A549 (cell line): Measurements from ENCODE around the gene PPP4R4. TPM values are rescaled to one million over a fixed set of nuclear protein-coding genes. Genes with fewer than 3 reads are reported as not detected.

ENCODE experiments used
- ATAC-seq, 2 experiments: fragments of 200-7000 bp in 1 of 2; fragments of >200 bp in 1 of 2; cut with Nextera tagmentation in 1 of 2; cut with Tn5 transposase in 1 of 2; 3 replicates each; pipeline versions ENCODE4 v1.8.0 to v1.9.1; 2018 to 2020; ENCODE audit warnings: mild to moderate bottlenecking in 1 of 2, moderate library complexity in 1 of 2
- CTCF ChIA-PET: fragments of 300-600 bp; sonication (Branson Sonifier 250); formaldehyde crosslinking; extraction: SDS; loops from one replicate; lab custom pipeline; 2021; ENCODE audit warnings: antibody characterized with exemption, inconsistent platforms; lab: Yijun Ruan, JAX
- POLR2A ChIA-PET: fragments of 350-600 bp; formaldehyde crosslinking; extraction: SDS; loops from one replicate; lab custom pipeline; 2021; ENCODE audit warnings: antibody characterized with exemption, inconsistent platforms; lab: Yijun Ruan, JAX
- DNase-seq, 2 experiments: peaks; one replicate each; pipeline versions ENCODE4 v3.0.0 to v3.0.0-alpha.2; 2011 to 2016; ENCODE audit warnings: low read depth in 1 of 2, low spot score in 1 of 2
- FAIRE-seq: peaks from 2 replicates; lab custom pipeline; 2011; peaks lifted over from hg19 to GRCh38; lab: Jason Lieb, UNC
- H3K27ac ChIP-seq, 2 experiments: fragments of >200 bp; sonication (Bioruptor Twin); formaldehyde crosslinking; 3 replicates each; pipeline ENCODE4 v1.5.1; 2016 to 2017
- H3K4me1 ChIP-seq: fragments of >200 bp; sonication (Bioruptor Twin); formaldehyde crosslinking; 3 replicates; pipeline ENCODE4 v1.6.1; 2016
- H3K4me2 ChIP-seq: fragments of >200 bp; sonication (Bioruptor Twin); formaldehyde crosslinking; 3 replicates; pipeline ENCODE4 v1.6.1; 2016
- H3K4me3 ChIP-seq: fragments of >200 bp; sonication (Bioruptor Twin); formaldehyde crosslinking; 3 replicates; pipeline ENCODE4 v1.5.1; 2016
- H3K9me3 ChIP-seq: fragments of >200 bp; sonication (Bioruptor Twin); formaldehyde crosslinking; 3 replicates; pipeline ENCODE4 v1.6.1; 2016
- BHLHE40 ChIP-seq: IDR thresholded peaks from 2 replicates; pipeline ENCODE4 v1.6.1; 2012; ENCODE audit warnings: low read depth, low read length, inconsistent platforms
- CBX8 ChIP-seq: fragments of 200-600 bp; sonication (generic); IDR thresholded peaks from 2 replicates; pipeline ENCODE4 v1.6.1; 2016
- CHD4 ChIP-seq: fragments of 200-600 bp; sonication (generic); IDR thresholded peaks from 2 replicates; pipeline ENCODE4 v1.6.1; 2016; ENCODE audit warnings: antibody characterized with exemption, mild to moderate bottlenecking, borderline replicate concordance
- EHF ChIP-seq: fragments of 250-450 bp; sonication (Bioruptor Pico); IDR thresholded peaks from 2 replicates; pipeline ENCODE4 v1.5.0; 2020; ENCODE audit warnings: mild to moderate bottlenecking
- ESRRA ChIP-seq: fragments of 150-350 bp; IDR thresholded peaks from 2 replicates; pipeline ENCODE4 v1.6.1; 2014; ENCODE audit warnings: mild to moderate bottlenecking, low read length, borderline replicate concordance
- FOSL2 ChIP-seq, 2 experiments: fragments of 450-650 bp in 1 of 2; fragments of >200 bp in 1 of 2; sonication (Bioruptor Twin) in 1 of 2; formaldehyde crosslinking; IDR thresholded peaks; 2 replicates each; pipeline versions ENCODE4 v1.5.0 to v1.6.1; 2016 to 2020; ENCODE audit warnings: mild to moderate bottlenecking in 1 of 2, moderate library complexity in 1 of 2
- FOXS1 ChIP-seq: fragments of 250-450 bp; sonication (Bioruptor Pico); IDR thresholded peaks from 2 replicates; pipeline ENCODE4 v1.5.0; 2020; ENCODE audit warnings: mild to moderate bottlenecking, moderate library complexity
- HES2 ChIP-seq: fragments of >200 bp; sonication (Bioruptor Twin); formaldehyde crosslinking; IDR thresholded peaks from 2 replicates; pipeline ENCODE4 v1.6.1; 2016
- JUN ChIP-seq, 2 experiments: fragments of >200 bp; sonication (Bioruptor Twin); formaldehyde crosslinking; IDR thresholded peaks; 2 replicates in 1 of 2; 3 replicates in 1 of 2; pipeline ENCODE4 v1.6.1; 2016 to 2017
- MAFK ChIP-seq: fragments of 450-650 bp; IDR thresholded peaks from 2 replicates; pipeline ENCODE4 v1.6.1; 2014; ENCODE audit not compliant: partially characterized antibody
- MAZ ChIP-seq: fragments of 150-350 bp; IDR thresholded peaks from 2 replicates; pipeline ENCODE4 v1.6.1; 2014; ENCODE audit warnings: antibody characterized with exemption, low read depth, low read length, borderline replicate concordance
- NFE2L2 ChIP-seq: fragments of 150-350 bp; conservative IDR thresholded peaks from 2 replicates; pipeline ENCODE4 v1.6.1; 2014; ENCODE audit warnings: low read length
- NPAS2 ChIP-seq: fragments of 250-450 bp; sonication (Bioruptor Pico); IDR thresholded peaks from 2 replicates; pipeline ENCODE4 v1.8.0; 2022; ENCODE audit warnings: mild to moderate bottlenecking, moderate library complexity, borderline replicate concordance
- NR3C1 ChIP-seq: fragments of >200 bp; sonication (Bioruptor Twin); formaldehyde crosslinking; IDR thresholded peaks from 3 replicates; pipeline ENCODE4 v1.6.1; 2017
- PHF8 ChIP-seq: fragments of 200-600 bp; sonication (generic); IDR thresholded peaks from 2 replicates; pipeline ENCODE4 v1.6.1; 2016; ENCODE audit warnings: low read depth, mild to moderate bottlenecking, antibody characterized with exemption, moderate library complexity, borderline replicate concordance
- POLR2A ChIP-seq: IDR thresholded peaks from 2 replicates; pipeline ENCODE4 v1.6.1; 2012; ENCODE audit warnings: mild to moderate bottlenecking, low read length
- REST ChIP-seq: fragments of 200-600 bp; sonication (generic); IDR thresholded peaks from 2 replicates; pipeline ENCODE4 v1.6.1; 2016; ENCODE audit warnings: antibody characterized with exemption, mild to moderate bottlenecking, moderate library complexity
- RFX5 ChIP-seq: fragments of 450-650 bp; IDR thresholded peaks from 2 replicates; pipeline ENCODE4 v1.7.1; 2014; ENCODE audit warnings: antibody characterized with exemption, mild to moderate bottlenecking, moderate library complexity
- RNF2 ChIP-seq: fragments of 200-600 bp; sonication (generic); IDR thresholded peaks from 2 replicates; pipeline ENCODE4 v1.6.1; 2016; ENCODE audit warnings: low read depth, mild to moderate bottlenecking, antibody characterized with exemption, moderate library complexity, borderline replicate concordance
- ZC3H11A ChIP-seq: fragments of 450-650 bp; IDR thresholded peaks from 2 replicates; pipeline ENCODE4 v1.6.1; 2014; ENCODE audit warnings: antibody characterized with exemption, mild to moderate bottlenecking
- ZFP36 ChIP-seq: fragments of 450-650 bp; IDR thresholded peaks from 2 replicates; pipeline ENCODE4 v1.6.1; 2014; ENCODE audit warnings: borderline replicate concordance; ENCODE audit not compliant: partially characterized antibody
- ZSCAN20 ChIP-seq: fragments of 250-450 bp; sonication (Bioruptor Pico); IDR thresholded peaks from 2 replicates; pipeline ENCODE4 v1.8.0; 2022; ENCODE audit warnings: mild to moderate bottlenecking, moderate library complexity
- WGBS: methylation state at CpG from one replicate; pipeline ENCODE4 v1.1.6; 2017; ENCODE audit errors: missing lambda C conversion rate; 5-methylcytosine and 5-hydroxymethylcytosine counted together
- polyA plus RNA-seq, 4 experiments: library from polyadenylated mRNA; depleted of rRNA in 3 of 4; stranded (reverse); fragments of >200 nt; fragmentation: RNase III in 1 of 4; extraction: RNeasy Plus Mini Kit Qiagen cat#74134 plus additional on column Dnase treatment in 1 of 4; gene quantifications; 2 replicates in 3 of 4; 3 replicates in 1 of 4; pipeline ENCODE4 v1.2.3, GENCODE V29; 2011 to 2017
- TF ChIP-seq, protein P1 (sequence below): fragments of 250-450 bp; sonication (Bioruptor Pico); IDR thresholded peaks from 2 replicates; pipeline ENCODE4 v1.5.0; 2021; ENCODE audit warnings: mild to moderate bottlenecking, moderate library complexity, borderline replicate concordance
- TF ChIP-seq, protein P2 (sequence below): fragments of >200 bp; sonication (Bioruptor Twin); formaldehyde crosslinking; IDR thresholded peaks from 3 replicates; pipeline ENCODE4 v1.6.1; 2016

PPP4R4 gene
- polyA plus RNA-seq, 2 of the 4 experiments (the other 2 are of a cell fraction) = 0.12 to 0.25 TPM

DNA sequence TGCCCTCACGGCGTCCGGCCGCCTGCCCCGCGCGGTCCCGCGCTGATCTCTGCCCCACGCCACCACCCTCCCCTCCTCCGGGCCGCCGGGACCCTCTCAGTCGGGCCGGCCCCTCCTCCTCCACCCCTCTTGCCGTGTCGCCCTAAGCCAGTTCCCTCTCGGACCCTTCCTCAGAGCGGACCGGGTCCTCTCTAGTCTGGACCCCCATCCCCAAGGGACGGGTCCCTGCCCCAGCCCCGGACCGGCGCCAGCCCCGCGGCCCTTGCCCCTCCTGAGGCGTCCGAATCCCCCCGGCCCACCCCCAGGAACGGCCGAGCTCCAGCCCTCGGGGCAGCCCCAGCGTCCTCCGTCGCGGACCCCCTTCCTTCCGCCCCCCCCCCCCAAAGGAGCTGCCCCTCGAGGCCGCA lies 485 bp downstream of the PPP4R4 start:
- Histone ChIP-seq H3K27ac (peak overlapping the region; percentile 34 to 85; a peak in 4 of 6 replicates), H3K4me2 (peak overlapping the region; percentile 99), H3K4me1 (peaks cover 10% of the 10 kb centered on the region; the same call in 2 of the 3 replicates), H3K9me3 (peaks cover 5% of the 10 kb centered on the region; the same call in 1 of the 3 replicates), H3K4me3 (peak overlapping the region; percentile 70)
- 0% methylated on average over 3 of the region's 39 CpGs for WGBS
- ATAC-seq (peak in 1 of 2 experiments; percentile 32; a peak in 2 of 6 replicates), DNase-seq (no peak), FAIRE-seq (no peak)
- POLR2A ChIA-PET = no interaction called here
- CTCF ChIA-PET = no interaction called here
- 0 out of 2 replicates have a peak, but pooled peaks have one; percentile 2 for TF ChIP-seq PHF8
- TF ChIP-seq MAFK = no peak
- TF ChIP-seq JUN (IDR thresholded peaks at IDR 0.05) = no peak

- ChIA-PET POLR2A (interaction anchor here (0.5 kb wide), 1 partner anchor 9 kb away, joined by 3 read pairs; no protein-coding TSS in a partner anchor), CTCF (interaction anchor here (0.8 kb wide), 1 partner anchor 39 kb away, joined by 3 read pairs; no protein-coding TSS in a partner anchor)
- ATAC-seq = peak in 1 of 2 experiments; percentile 10; a peak in 3 of 6 replicates
- TF ChIP-seq ESRRA = no peak
- no peak for TF ChIP-seq FOSL2 (IDR thresholded peaks at IDR 0.05)
- TF ChIP-seq FOSL2 (CRISPR knock-in tag; IDR thresholded peaks at IDR 0.05) = no peak
- TF ChIP-seq REST = no peak
- TF ChIP-seq RNF2 = no peak
- no peak for TF ChIP-seq ZSCAN20 (CRISPR knock-in tag)
- no peak for TF ChIP-seq EHF (CRISPR knock-in tag)
- no peak for TF ChIP-seq POLR2A
- TF ChIP-seq, protein P1, sequence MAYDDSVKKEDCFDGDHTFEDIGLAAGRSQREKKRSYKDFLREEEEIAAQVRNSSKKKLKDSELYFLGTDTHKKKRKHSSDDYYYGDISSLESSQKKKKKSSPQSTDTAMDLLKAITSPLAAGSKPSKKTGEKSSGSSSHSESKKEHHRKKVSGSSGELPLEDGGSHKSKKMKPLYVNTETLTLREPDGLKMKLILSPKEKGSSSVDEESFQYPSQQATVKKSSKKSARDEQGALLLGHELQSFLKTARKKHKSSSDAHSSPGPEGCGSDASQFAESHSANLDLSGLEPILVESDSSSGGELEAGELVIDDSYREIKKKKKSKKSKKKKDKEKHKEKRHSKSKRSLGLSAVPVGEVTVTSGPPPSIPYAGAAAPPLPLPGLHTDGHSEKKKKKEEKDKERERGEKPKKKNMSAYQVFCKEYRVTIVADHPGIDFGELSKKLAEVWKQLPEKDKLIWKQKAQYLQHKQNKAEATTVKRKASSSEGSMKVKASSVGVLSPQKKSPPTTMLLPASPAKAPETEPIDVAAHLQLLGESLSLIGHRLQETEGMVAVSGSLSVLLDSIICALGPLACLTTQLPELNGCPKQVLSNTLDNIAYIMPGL (CRISPR knock-in tag) = no peak
- no peak for TF ChIP-seq ZC3H11A
- WGBS = 35% methylated on average over 17 of the region's 30 CpGs
- no peak for DNase-seq
- Histone ChIP-seq H3K4me2 (peak overlapping the region; percentile 99), H3K9me3 (peaks cover 5% of the 10 kb centered on the region; the same call in 1 of the 3 replicates), H3K4me3 (peak overlapping the region; percentile 70), H3K4me1 (peaks cover 10% of the 10 kb centered on the region; the same call in 2 of the 3 replicates), H3K27ac (no peak overlapping the region)
- no peak for FAIRE-seq
Measured at GRCh38 chr14:94175011-94175745, 1.1 kb downstream of the PPP4R4 start.

DNA sequence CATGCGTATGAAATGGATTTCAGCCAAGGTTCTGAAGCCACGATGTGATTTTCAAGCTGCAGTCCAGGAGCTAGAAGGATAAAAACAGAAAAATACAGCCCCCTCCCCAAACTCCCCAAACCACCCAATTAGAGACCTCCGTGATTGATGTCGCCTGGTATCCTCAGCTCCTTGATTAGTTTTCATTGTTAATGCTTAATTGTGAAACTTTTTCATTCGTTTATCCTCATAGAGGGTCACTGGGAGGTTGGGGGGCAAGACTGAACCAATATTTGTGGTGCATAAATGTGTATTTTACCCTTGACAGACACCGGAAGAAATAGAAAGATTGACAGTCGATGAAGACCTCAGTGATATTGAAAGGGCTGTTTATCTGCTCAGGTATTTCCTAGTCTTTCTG lies 1.6 kb downstream of the PPP4R4 start:
- no peak for DNase-seq
- H3K4me3 ChIP-seq = no peak overlapping the region
- H3K4me1 ChIP-seq = peaks cover 10% of the 10 kb centered on the region; the same call in 2 of the 3 replicates
- peaks cover 5% of the 10 kb centered on the region; the same call in 1 of the 3 replicates for H3K9me3 ChIP-seq
- ChIA-PET CTCF (interaction anchor here (0.8 kb wide), 1 partner anchor 39 kb away, joined by 3 read pairs; no protein-coding TSS in a partner anchor), POLR2A (interaction anchor here (0.5 kb wide), 1 partner anchor 10 kb away, joined by 3 read pairs; no protein-coding TSS in a partner anchor)
- no peak for FAIRE-seq
- H3K27ac ChIP-seq = no peak overlapping the region
- H3K4me2 ChIP-seq = no peak overlapping the region
- 17% methylated on average over 7 of the region's 7 CpGs for WGBS
- no peak for ATAC-seq
- no peak for TF ChIP-seq MAZ
- no peak for TF ChIP-seq FOXS1 (CRISPR knock-in tag)
- no peak for TF ChIP-seq FOSL2 (IDR thresholded peaks at IDR 0.05)
- TF ChIP-seq FOSL2 (CRISPR knock-in tag; IDR thresholded peaks at IDR 0.05) = no peak
- TF ChIP-seq, protein P2, sequence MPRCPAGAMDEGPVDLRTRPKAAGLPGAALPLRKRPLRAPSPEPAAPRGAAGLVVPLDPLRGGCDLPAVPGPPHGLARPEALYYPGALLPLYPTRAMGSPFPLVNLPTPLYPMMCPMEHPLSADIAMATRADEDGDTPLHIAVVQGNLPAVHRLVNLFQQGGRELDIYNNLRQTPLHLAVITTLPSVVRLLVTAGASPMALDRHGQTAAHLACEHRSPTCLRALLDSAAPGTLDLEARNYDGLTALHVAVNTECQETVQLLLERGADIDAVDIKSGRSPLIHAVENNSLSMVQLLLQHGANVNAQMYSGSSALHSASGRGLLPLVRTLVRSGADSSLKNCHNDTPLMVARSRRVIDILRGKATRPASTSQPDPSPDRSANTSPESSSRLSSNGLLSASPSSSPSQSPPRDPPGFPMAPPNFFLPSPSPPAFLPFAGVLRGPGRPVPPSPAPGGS = no peak
- TF ChIP-seq ZFP36 = peak; percentile 18
- no peak for TF ChIP-seq BHLHE40
- no peak for TF ChIP-seq POLR2A
- no peak for TF ChIP-seq NR3C1
- TF ChIP-seq EHF (CRISPR knock-in tag) = no peak
- no peak for TF ChIP-seq MAFK
- TF ChIP-seq PHF8 = no peak
- peak; percentile 82; the same call in 1 of the 2 replicates for TF ChIP-seq RNF2
- peak; percentile 82; the same call in 1 of the 2 replicates for TF ChIP-seq CBX8
- TF ChIP-seq CHD4 = no peak
- TF ChIP-seq HES2 = no peak
- no peak for TF ChIP-seq NPAS2
- TF ChIP-seq NFE2L2 = no peak
- TF ChIP-seq RFX5 = no peak
